WTC11 (cell line): ENCODE results near the gene PAK5. TPM values are rescaled to one million over a fixed set of nuclear protein-coding genes. Genes with fewer than 3 reads are reported as not detected.

Experiments
- ATAC-seq: fragments of 200-7000 bp; cut with Tn5 transposase; 2 replicates; pipeline ENCODE4 v1.10.0; 2021; ENCODE audit warnings: mild to moderate bottlenecking, moderate library complexity
- CTCF ChIA-PET: fragments of 300-600 bp; sonication (Branson Sonifier 250); formaldehyde crosslinking; loops from one replicate; lab custom pipeline; 2021; ENCODE audit warnings: antibody characterized with exemption; lab: Charles Lee
- POLR2A ChIA-PET: fragments of 350-600 bp; sonication (Branson Sonifier 250); formaldehyde crosslinking; loops from one replicate; lab custom pipeline; 2021; ENCODE audit warnings: antibody characterized with exemption; lab: Charles Lee
- DNase-seq: peaks from one replicate; pipeline ENCODE4 v3.0.0; 2021; ENCODE audit warnings: low spot score
- H3K27ac Mint-ChIP-seq: 2 replicates; pipeline ENCODE4 v1.8.0; 2021; ENCODE audit warnings: mixed read lengths
- H3K27me3 Mint-ChIP-seq: 2 replicates; pipeline ENCODE4 v1.8.0; 2021; ENCODE audit warnings: low read depth, mild to moderate bottlenecking, moderate library complexity, mixed read lengths
- H3K36me3 Mint-ChIP-seq: 2 replicates; pipeline ENCODE4 v1.8.0; 2021; ENCODE audit warnings: mixed read lengths
- H3K4me1 Mint-ChIP-seq: 2 replicates; pipeline ENCODE4 v1.8.0; 2022; ENCODE audit warnings: mixed read lengths
- H3K4me3 Mint-ChIP-seq: 2 replicates; pipeline ENCODE4 v1.8.0; 2021; ENCODE audit warnings: mild to moderate bottlenecking, moderate library complexity, mixed read lengths
- H3K9me3 Mint-ChIP-seq: 2 replicates; pipeline ENCODE4 v1.8.0; 2021; ENCODE audit warnings: mixed read lengths
- CREB1 ChIP-seq: sonication (generic); formaldehyde crosslinking; IDR thresholded peaks from 2 replicates; pipeline ENCODE4 v1.8.0; 2023; ENCODE audit warnings: mild to moderate bottlenecking, missing genetic modification reagents
- ETV6 ChIP-seq: sonication (generic); formaldehyde crosslinking; IDR thresholded peaks from 2 replicates; pipeline ENCODE4 v1.8.1; 2022; ENCODE audit warnings: mild to moderate bottlenecking, missing genetic modification reagents
- FOXJ3 ChIP-seq: sonication (generic); formaldehyde crosslinking; IDR thresholded peaks from 2 replicates; pipeline ENCODE4 v1.9.0; 2021; ENCODE audit warnings: missing genetic modification reagents, mild to moderate bottlenecking, borderline replicate concordance
- PRRX2 ChIP-seq: fragments of 250-450 bp; sonication (Bioruptor Pico); IDR thresholded peaks from 2 replicates; pipeline ENCODE4 v1.8.0; 2021; ENCODE audit warnings: mild to moderate bottlenecking
- TEAD1 ChIP-seq: sonication (generic); formaldehyde crosslinking; IDR thresholded peaks from 2 replicates; pipeline ENCODE4 v1.8.0; 2022; ENCODE audit warnings: mild to moderate bottlenecking, missing genetic modification reagents
- ZBTB21 ChIP-seq: sonication (generic); formaldehyde crosslinking; IDR thresholded peaks from 2 replicates; pipeline ENCODE4 v1.8.1; 2023; ENCODE audit warnings: mild to moderate bottlenecking, missing genetic modification reagents, borderline replicate concordance
- total RNA-seq: library from RNA; stranded (reverse); gene quantifications from 3 replicates; pipeline ENCODE4 v1.2.3, GENCODE V29; 2021
- TF ChIP-seq, protein P1 (sequence below): sonication (generic); formaldehyde crosslinking; conservative IDR thresholded peaks from 2 replicates; pipeline ENCODE4 v1.8.1; 2022; ENCODE audit warnings: mild to moderate bottlenecking, missing genetic modification reagents
- TF ChIP-seq, protein P2 (sequence below): fragments of 250-450 bp; sonication (Bioruptor Pico); conservative IDR thresholded peaks from 2 replicates; pipeline ENCODE4 v1.9.0; 2021; ENCODE audit warnings: mild to moderate bottlenecking
- TF ChIP-seq, protein P3 (sequence below): sonication (generic); formaldehyde crosslinking; IDR thresholded peaks from 2 replicates; pipeline ENCODE4 v1.8.1; 2023; ENCODE audit warnings: mild to moderate bottlenecking, missing genetic modification reagents
- TF ChIP-seq, protein P4 (sequence below): sonication (generic); formaldehyde crosslinking; IDR thresholded peaks from 2 replicates; pipeline ENCODE4 v1.8.1; 2022; ENCODE audit warnings: low read depth, missing genetic modification reagents, borderline replicate concordance
- TF ChIP-seq, protein P5 (sequence below): fragments of 250-450 bp; sonication (Bioruptor Pico); IDR thresholded peaks from 2 replicates; pipeline ENCODE4 v1.9.0; 2021; ENCODE audit warnings: mild to moderate bottlenecking
- TF ChIP-seq, protein P6 (sequence below): sonication (generic); formaldehyde crosslinking; IDR thresholded peaks from 2 replicates; pipeline ENCODE4 v1.8.0; 2022; ENCODE audit warnings: mild to moderate bottlenecking, missing genetic modification reagents
- TF ChIP-seq, protein P7 (sequence below): sonication (generic); formaldehyde crosslinking; IDR thresholded peaks from 2 replicates; pipeline ENCODE4 v1.8.0; 2022; ENCODE audit warnings: mild to moderate bottlenecking, missing genetic modification reagents

Gene PAK5
- total RNA-seq, 1 experiment from 2014 or later, result 0.31 TPM

DNA sequence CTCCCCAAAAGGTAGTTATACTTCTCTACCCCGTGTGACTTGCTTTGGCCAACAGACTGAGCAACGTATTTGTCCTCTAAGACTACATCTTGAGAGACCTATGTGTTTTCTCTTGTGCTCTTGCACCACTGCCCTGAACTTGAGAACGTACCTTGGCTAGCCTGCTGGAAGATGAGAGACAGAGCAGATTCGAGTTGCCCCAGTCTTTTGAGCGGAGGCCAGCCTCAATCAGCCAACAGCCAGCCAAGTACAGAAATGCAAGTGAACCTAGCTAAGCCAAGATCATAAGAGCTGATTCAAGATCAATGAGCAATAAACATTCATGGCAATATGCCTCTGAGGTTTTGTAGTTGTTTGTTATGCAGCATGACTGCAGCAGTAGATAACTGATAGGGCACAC, 98.4 kb downstream of the PAK5 start:
- DNase-seq (no peak), ATAC-seq (no peak)
- Mint-ChIP-seq H3K27ac (no peak overlapping the region), H3K36me3 (peaks cover 7% of the 10 kb centered on the region), H3K4me1 (no peaks in the 10 kb centered on the region), H3K27me3 (no peaks in the 10 kb centered on the region; the same call in 1 of the 2 replicates)
- TF ChIP-seq CREB1 (CRISPR knock-in tag), result no peak
- TF ChIP-seq TEAD1 (CRISPR knock-in tag), result no peak
- TF ChIP-seq, protein P1, sequence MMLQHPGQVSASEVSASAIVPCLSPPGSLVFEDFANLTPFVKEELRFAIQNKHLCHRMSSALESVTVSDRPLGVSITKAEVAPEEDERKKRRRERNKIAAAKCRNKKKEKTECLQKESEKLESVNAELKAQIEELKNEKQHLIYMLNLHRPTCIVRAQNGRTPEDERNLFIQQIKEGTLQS (CRISPR knock-in tag), result no peak
- no peak for TF ChIP-seq FOXJ3 (CRISPR knock-in tag)
- TF ChIP-seq, protein P2, sequence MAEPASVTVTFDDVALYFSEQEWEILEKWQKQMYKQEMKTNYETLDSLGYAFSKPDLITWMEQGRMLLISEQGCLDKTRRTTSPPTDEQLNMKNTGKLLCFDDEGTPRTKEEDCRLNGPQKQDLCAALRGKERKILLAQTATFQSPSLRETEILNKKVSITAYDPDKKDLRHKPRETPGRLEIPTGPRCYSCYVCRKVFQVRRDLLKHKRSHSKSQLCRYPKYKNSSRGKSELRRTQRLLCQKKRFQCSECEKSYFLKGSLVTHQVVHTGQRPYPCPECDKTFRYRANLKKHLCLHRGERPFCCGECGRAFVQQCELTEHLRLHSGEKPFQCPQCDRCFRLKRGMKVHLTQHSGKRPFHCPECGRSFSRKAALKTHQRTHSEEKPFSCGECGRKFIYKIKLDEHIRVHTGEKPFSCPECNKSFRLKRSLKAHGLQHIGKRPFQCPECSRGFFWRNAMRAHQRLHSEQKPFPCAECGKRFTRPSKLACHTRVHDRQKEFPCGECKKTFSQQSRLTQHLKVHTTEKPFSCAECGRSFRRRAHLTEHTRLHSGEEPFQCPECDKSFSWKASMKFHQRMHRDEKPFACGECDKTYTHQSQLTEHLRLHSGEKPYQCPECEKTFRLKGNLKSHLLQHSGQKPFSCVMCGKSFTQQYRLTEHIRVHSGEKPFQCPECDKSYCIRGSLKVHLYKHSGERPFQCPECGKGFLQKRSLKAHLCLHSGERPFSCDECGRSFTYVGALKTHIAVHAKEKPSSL (CRISPR knock-in tag), result no peak
- TF ChIP-seq PRRX2 (CRISPR knock-in tag), result no peak
- TF ChIP-seq, protein P3, sequence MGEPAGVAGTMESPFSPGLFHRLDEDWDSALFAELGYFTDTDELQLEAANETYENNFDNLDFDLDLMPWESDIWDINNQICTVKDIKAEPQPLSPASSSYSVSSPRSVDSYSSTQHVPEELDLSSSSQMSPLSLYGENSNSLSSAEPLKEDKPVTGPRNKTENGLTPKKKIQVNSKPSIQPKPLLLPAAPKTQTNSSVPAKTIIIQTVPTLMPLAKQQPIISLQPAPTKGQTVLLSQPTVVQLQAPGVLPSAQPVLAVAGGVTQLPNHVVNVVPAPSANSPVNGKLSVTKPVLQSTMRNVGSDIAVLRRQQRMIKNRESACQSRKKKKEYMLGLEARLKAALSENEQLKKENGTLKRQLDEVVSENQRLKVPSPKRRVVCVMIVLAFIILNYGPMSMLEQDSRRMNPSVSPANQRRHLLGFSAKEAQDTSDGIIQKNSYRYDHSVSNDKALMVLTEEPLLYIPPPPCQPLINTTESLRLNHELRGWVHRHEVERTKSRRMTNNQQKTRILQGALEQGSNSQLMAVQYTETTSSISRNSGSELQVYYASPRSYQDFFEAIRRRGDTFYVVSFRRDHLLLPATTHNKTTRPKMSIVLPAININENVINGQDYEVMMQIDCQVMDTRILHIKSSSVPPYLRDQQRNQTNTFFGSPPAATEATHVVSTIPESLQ, result no peak
- TF ChIP-seq, protein P4, sequence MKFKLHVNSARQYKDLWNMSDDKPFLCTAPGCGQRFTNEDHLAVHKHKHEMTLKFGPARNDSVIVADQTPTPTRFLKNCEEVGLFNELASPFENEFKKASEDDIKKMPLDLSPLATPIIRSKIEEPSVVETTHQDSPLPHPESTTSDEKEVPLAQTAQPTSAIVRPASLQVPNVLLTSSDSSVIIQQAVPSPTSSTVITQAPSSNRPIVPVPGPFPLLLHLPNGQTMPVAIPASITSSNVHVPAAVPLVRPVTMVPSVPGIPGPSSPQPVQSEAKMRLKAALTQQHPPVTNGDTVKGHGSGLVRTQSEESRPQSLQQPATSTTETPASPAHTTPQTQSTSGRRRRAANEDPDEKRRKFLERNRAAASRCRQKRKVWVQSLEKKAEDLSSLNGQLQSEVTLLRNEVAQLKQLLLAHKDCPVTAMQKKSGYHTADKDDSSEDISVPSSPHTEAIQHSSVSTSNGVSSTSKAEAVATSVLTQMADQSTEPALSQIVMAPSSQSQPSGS (CRISPR knock-in tag), result no peak
- TF ChIP-seq, protein P5, sequence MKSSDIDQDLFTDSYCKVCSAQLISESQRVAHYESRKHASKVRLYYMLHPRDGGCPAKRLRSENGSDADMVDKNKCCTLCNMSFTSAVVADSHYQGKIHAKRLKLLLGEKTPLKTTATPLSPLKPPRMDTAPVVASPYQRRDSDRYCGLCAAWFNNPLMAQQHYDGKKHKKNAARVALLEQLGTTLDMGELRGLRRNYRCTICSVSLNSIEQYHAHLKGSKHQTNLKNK (CRISPR knock-in tag), result no peak
- TF ChIP-seq, all 79 proteins: peak for 0
- ChIA-PET CTCF (interaction anchor here (1.2 kb wide), 1 partner anchor 163 kb away, joined by 3 read pairs; no protein-coding TSS in a partner anchor), POLR2A (no interaction called here)
- no peak overlapping the region for H3K4me3 Mint-ChIP-seq
- H3K9me3 Mint-ChIP-seq, result peaks cover 23% of the 10 kb centered on the region

DNA sequence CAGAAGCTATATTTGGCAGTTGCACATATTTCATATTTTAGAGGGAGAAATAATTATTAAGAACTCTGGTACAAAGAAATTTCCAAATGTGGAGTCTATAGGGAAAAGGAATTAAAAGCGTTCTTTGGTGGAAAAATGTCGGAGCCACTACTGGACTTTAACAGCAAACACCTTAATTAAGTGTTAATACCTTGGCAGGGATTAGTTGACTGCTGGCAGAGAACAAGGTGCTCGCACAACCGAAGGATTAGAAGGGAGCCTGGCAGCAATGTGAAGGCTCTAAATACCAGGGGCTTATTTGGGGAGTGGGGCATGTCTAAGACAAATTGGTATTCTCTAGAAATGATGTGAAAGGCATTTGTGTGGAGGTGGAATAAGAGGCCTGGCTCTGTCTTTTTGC, 98.9 kb downstream of the PAK5 start:
- Mint-ChIP-seq H3K4me1 (no peaks in the 10 kb centered on the region), H3K4me3 (no peak overlapping the region), H3K27ac (no peak overlapping the region), H3K9me3 (peaks cover 23% of the 10 kb centered on the region), H3K27me3 (no peaks in the 10 kb centered on the region; the same call in 1 of the 2 replicates), H3K36me3 (peaks cover 7% of the 10 kb centered on the region)
- CTCF ChIA-PET, result no interaction called here
- POLR2A ChIA-PET, result no interaction called here
- no peak for DNase-seq
- ATAC-seq, result no peak
- TF ChIP-seq, protein P4 (CRISPR knock-in tag), result no peak
- TF ChIP-seq ZBTB21 (CRISPR knock-in tag) (no peak), ETV6 (no peak), CREB1 (CRISPR knock-in tag) (no peak)
- TF ChIP-seq, protein P6, sequence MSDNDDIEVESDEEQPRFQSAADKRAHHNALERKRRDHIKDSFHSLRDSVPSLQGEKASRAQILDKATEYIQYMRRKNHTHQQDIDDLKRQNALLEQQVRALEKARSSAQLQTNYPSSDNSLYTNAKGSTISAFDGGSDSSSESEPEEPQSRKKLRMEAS, result no peak
- TF ChIP-seq, protein P7, sequence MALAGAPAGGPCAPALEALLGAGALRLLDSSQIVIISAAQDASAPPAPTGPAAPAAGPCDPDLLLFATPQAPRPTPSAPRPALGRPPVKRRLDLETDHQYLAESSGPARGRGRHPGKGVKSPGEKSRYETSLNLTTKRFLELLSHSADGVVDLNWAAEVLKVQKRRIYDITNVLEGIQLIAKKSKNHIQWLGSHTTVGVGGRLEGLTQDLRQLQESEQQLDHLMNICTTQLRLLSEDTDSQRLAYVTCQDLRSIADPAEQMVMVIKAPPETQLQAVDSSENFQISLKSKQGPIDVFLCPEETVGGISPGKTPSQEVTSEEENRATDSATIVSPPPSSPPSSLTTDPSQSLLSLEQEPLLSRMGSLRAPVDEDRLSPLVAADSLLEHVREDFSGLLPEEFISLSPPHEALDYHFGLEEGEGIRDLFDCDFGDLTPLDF (CRISPR knock-in tag), result no peak
